Activated gamma-delta T cell (primary cell): ENCODE measurements around the gene KLHL29.

Experiments
- DNase-seq: peaks from one replicate; lab custom pipeline; 2025; lab: John Stamatoyannopoulos, UW

The KLHL29 gene

DNA sequence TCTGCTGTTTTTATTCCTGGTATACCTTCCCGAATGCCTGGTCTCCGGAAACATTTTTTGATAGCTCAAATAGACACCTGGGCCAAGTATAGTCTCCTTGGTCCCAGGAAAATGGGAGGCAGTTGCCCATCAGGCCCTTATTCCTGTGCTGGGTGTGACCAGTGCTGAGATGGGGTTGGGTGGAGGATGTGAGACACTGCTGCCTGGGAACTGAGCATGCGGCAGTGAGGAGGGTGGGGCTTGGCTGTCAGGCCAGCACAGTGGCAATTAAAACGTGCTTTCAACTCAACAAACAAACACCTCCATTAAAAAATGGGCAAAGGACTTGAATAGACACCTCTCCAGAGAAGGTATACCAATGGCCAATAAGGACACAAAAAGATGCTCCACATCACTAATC lies 12.5 kb downstream of the KLHL29 start:
- no peak for DNase-seq

GRCh38 chr2:23399674-23400261 lies 14.8 kb downstream of the KLHL29 start:
- no peak for DNase-seq

DNA sequence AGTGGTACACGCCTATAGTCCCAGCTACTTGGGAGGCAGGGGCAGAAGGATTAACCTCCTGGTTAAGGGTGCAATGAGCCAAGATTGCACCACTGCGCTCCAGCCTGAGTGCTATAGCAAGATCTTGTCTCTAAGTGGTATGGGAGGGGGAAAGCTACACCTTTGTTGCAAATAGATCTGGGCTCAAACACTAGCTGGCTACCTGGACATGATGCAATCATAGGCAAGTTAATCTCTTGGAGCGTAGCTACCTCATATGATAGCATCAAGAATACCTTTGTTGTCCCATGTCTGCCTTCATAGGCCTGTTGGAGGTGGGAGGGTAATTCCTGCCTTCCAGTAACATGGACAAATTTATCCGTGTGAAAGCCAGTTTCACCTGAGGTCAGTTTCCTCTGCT lies 15.7 kb downstream of the KLHL29 start:
- no peak for DNase-seq

DNA sequence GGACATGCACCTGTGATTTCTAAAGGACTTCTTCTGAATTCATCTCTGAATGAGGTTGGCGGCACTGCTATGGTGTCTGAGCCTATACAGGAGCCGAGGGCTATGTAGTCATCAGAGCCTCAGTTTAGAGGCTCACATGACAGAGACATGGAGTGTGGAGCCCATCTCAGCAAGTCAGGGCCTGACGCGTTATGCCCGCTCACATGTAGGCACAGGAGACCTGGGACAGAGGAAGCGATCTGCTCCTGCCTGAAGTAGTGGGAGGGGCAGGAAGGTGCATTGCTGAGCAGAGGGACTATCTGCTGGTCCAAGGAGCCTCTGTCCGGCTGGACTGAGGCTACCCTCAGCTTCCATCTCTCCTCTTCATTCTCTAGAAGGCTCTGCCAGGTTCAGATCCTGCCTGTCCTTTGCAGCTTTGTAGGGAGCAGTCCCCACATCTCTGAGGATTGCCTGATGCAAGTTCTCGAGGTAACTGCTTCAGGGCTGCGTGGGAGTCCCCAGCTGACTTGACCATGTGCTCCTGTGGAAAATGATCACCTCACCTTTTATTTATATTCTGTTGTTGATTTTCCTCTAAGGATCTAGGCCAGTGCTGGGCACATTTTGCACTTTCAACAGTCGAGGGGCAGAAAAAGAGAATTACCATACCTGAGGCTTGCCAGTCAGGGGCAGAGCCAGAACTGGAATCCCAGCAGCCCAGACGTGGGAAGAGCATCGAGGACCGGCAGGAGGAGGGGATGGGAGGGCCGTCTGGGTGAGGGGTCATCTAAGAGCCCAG lies 16.6 kb downstream of the KLHL29 start:
- no peak for DNase-seq

GRCh38 chr2:23402205-23402740 lies 17.3 kb downstream of the KLHL29 start:
- no peak for DNase-seq

DNA sequence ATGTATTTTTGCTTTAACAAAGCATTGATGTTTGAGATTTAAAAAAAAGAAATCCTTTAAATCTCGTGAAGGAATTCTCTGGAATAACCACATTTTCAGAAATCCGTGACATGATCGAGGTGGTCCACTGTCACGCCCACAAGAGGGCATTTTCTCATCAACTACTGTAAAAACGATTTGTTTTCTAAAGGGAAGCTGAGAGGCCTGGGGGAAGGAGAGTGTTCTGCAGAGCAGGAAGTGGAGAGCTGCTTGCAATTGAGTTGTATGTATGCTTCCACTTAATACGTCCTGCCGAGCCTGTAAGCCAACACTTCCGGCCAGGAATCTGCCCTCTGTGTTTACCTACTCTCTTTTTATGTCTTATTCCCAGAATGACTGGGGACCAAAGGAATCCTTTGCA lies 19.4 kb downstream of the KLHL29 start:
- no peak for DNase-seq

DNA sequence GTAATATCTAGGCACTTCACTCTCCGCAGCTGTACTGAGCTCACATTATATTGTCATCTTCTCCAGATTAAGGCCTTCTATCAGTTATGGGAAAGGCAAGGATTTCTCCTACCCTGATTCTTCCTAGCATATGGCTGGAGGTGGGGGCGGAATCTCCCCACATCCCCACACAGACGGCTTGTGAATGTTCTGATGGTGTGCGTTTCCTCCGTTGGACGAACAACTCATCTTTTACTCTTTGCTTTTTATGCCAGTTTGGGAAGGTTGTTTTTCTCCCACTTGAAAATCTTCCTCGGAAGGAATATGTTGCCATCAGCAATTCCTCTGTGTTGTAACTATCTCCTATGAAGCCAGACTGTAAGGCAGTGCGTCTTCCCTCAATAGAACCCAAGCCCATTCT lies 24.3 kb downstream of the KLHL29 start:
- DNase-seq, result no peak

GRCh38 chr2:23410596-23410995 lies 25.6 kb downstream of the KLHL29 start:
- no peak for DNase-seq

DNA sequence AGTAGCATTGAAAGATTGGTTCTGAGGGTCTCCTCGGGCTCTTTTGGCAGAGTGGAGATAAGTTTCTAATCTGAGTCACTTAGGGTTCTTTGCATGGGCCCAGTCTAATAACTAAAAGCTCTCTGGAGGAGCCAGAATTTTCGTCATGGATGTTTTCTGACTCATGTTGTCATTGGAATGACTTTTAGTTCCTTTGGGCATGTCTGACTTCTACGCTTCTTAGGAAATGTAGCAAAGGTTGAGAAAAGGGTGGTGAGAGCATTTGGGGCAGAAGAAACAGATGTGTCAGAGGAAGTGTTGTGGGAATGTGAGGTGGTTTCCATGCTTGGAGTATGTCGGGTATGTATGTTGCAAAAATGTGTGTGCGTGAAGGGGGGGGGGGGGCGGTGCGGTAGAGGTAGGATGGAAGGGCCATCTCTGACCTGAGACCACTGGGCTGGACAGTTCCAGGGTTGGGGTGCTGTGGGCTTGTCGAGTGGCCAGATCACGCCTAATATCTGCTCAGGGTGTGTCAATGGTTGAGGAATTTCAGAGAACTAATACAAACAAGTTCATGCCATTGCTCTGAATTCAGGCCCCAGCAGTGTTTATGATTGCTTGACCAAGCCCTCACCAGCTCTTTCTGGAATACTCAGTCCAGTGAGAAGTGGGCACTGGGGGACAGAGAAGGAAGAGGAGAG lies 26.9 kb downstream of the KLHL29 start:
- DNase-seq, result no peak

DNA sequence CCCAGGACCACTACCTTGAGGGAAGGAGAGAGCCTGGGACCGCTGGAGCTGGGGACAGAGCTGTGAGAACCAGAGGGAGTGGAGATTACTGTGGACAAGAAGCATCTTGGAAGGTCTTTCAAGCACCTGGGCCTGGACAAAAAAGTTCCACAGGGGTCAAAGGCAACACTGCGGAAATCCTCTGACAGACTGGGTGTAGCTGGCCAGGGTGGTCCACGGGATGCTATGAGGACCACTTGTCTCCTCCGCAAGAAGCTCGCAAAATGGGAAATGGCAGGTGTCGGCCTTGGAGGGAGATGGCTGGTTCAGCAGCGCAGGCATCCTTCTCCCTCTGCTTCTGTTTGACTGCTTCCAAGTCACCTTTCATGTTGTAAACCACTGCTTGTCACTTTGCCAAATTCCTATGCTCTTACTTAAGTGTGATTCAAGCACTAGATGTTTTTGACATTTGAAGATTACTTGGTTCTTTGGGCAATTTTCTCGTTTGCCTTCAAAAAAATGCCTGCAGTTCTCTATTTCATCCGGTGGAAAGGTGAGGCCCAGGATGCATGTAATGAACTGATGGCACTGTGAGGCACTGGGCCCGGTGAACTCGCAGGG lies 27.7 kb downstream of the KLHL29 start:
- no peak for DNase-seq

DNA sequence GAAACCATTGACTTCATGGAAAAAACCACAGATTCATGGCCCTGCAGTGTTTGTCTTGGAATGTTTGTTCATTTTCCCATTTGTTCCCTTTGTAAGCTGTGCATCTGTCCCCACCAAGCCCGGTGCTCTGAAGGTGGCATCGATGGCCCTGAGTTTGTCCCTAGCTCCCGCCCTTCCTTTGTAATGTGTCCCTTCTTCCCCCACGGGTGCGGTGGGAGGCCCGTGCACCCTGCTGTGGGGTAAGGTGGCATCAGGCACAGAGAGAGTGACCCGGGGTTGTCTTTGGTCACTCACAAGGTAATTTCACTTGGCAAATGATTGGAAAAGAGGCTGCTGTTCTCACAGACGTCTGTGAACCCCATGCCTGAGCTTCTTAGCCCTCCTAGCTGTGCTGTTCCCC lies 28.7 kb downstream of the KLHL29 start:
- no peak for DNase-seq

DNA sequence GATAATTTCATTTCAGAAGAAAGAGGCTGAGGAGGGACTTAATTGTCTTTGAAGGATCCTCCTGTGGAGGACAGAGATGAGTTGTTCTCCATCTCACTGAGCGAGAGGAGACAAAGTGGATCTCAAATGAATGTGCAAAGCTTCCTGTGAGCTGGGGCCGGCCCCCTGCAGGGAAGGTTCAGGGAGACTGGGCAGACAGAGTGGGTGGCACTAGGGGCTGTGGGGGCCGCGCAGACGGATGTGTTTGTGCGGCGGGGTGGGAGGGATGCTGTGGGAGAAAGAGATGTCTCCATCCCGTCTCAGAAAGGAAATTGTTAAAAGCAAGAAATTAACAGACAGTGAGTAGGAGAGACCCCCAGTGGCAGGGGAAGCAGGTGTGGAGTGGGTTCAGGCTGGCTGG lies 29.1 kb downstream of the KLHL29 start:
- no peak for DNase-seq

DNA sequence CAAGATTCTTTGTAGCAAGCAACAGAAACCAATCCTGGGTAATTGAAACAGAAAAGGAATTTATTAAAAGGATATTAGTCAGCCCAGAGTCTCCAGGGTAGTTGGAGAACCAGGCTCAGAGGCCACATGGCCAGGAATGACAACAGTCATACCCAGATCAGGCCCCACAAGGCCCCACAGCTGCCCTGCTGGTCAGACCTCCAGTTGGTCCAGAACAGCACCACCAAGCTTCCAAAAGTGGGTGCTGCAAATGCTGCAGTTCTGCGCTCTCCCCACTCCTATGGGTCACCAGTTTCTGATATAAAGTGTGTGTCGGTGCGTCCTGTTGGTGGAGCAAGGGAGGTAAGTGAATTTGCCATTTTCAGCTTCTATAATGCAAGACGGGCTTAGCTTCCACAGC lies 29.9 kb downstream of the KLHL29 start:
- no peak for DNase-seq

GRCh38 chr2:23417310-23417709 lies 32.3 kb downstream of the KLHL29 start:
- DNase-seq, result no peak

- DNase-seq, result no peak
These were observed 33.1 kb downstream of the KLHL29 start for GRCh38 chr2:23418056-23418455.

DNA sequence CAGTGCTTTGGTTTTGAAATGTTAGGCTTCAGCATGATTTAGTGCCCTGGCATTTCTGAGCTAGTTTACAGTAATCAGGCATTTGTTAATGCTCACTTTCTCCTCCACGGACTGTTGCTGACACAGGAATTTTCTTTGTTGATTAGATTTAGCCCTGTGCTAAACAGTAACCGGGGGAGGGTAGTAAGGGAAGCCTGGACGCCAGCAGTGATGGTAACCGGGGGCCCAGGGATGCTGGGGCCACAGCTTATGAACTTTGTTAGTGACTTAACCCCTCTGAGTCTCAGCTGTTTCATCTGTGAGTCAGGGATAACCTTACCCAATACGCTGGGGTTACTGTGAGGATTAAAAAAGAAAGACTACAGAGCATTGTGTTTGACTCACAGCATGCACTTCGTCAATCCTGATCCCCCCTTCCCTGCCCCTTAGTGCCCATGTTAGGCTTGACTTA lies 33.5 kb downstream of the KLHL29 start:
- DNase-seq, result no peak

DNA sequence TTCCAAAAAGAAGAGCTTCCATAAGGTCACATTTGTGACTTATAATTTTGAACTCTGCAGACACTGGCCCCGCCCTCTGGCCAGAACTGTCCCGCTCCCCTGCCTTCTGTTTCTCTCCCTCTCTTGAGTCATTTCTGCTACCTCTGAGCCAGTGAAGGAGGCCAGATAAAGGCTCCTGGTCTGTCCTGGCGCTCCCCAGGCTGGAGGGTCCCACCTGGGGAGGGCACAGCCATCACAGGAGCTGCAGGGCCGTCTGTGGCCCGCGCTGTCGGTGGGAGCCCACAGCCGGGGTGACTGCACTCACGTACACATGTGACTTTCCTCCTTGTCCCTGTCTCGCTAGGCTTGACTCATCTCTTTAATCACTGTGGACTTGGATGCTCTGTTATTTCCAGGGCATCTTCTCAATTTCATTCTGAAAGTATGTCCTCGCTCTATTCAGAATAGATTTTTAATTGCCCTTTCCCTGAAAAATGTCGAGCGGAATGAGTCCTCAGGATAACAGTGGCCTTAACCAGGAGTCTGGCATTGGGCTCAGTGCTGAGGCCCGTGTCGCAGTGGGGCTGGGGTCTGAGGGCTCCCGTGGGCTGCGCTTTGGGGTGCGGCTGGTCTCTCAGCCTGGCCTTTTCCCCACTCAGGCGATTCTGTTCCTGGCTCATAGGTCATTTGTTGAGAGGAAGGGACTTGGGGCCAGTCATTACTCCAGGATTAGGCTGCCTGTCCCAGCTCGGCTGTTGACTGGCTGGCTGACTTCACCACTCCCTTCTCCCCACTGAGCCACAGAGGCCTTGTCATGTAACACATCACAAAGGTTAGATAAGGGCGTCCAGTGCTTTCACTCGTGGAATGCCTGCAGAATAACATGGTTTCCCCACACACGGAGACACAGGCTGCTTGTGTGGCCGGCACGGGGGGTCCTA lies 34.5 kb downstream of the KLHL29 start:
- no peak for DNase-seq

- no peak for DNase-seq
These were observed 35.3 kb downstream of the KLHL29 start for GRCh38 chr2:23420091-23420839.

DNA sequence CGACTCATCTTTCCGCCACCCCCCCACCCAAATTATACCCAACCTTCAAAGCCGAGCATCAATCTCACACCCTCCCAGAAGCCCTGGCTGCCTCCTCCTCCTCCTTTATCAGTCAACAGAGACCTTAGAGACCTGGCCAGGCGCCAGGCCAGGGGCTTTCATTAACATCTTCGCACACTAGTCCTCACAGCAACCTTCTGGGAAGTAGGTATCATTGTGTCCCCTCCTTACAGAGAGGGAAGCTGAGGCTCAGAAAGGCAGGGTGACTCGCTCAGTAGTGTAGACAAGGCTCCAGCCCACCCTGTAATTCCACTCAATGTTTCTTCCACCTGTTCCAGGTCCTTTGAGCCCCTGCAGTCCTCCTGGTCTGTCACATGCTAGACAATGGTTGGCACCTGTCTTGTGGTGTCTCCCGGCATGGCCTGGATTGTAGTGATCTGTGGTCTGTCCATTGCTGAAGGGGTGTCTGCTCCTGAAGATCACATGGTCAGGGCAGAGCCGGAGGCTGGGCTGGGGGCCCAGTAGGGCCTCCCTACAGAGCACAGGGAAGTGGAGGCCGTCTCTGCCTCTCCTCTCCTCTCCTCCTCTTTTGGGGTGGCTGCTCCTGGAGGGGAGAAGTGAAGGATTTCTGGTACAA lies 36.0 kb downstream of the KLHL29 start:
- DNase-seq, result no peak
